BLaER1 (cell line): ENCODE measurements around the gene GDNF.
A peak's percentile ranks its signal among the peaks of the same experiment; 100 is the strongest.

Source experiments
- H3K27ac ChIP-seq: shearing (Covaris generic); formaldehyde crosslinking; 2 replicates; pipeline ENCODE4 v1.8.1; 2022
- H3K27me3 ChIP-seq: shearing (Covaris generic); formaldehyde crosslinking; 2 replicates; pipeline ENCODE4 v1.8.1; 2022
- H3K36me3 ChIP-seq: shearing (Covaris generic); formaldehyde crosslinking; 2 replicates; pipeline ENCODE4 v1.8.1; 2022
- H3K4me1 ChIP-seq: shearing (Covaris generic); formaldehyde crosslinking; 2 replicates; pipeline ENCODE4 v1.8.1; 2022
- H3K4me2 ChIP-seq: shearing (Covaris generic); formaldehyde crosslinking; 2 replicates; pipeline ENCODE4 v1.8.1; 2022
- H3K4me3 ChIP-seq: shearing (Covaris generic); formaldehyde crosslinking; 2 replicates; pipeline ENCODE4 v1.8.1; 2022
- H3K9ac ChIP-seq: shearing (Covaris generic); formaldehyde crosslinking; 2 replicates; pipeline ENCODE4 v1.8.1; 2022
- H3K9me3 ChIP-seq: shearing (Covaris generic); formaldehyde crosslinking; 2 replicates; pipeline ENCODE4 v1.8.1; 2022
- H4K20me1 ChIP-seq: shearing (Covaris generic); formaldehyde crosslinking; 2 replicates; pipeline ENCODE4 v1.8.1; 2022
- Cebpa-rat ChIP-seq: shearing (Covaris generic); IDR thresholded peaks from 2 replicates; pipeline ENCODE4 v1.8.1; 2022

Gene GDNF

DNA sequence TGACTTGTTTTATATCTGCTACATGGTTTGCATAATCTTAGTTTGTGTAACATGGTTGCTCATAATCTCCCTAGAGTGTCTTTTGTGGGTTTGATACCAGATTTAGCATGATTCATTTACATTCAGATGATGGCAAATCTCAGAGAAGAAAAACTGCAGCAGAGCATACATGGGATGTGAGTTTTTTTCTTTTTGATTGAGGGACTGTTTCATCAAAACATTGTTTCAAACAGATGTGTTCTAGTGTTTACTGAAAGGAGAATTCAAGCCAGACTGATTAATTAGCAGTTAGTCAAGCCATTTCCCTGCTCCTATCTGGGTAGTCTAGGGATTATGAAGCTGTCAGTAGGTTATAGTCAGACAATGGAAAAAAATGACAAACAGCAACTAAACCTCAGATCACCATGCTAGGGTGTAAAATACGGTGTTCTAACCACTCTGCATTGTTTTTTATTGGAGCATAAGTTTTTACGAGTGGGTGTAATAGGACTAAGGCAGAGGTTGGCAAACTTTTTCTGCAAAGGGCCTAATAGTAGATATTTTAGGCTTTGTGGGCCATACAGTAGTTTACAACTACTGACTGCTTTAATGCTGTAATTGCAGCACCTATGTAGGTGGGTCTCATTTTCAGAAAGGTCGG lies 10.5 kb upstream of the GDNF start:
- Histone ChIP-seq H3K27me3 (no peaks in the 10 kb centered on the region), H3K36me3 (no peaks in the 10 kb centered on the region), H3K4me1 (peaks cover 39% of the 10 kb centered on the region), H3K9me3 (peaks cover 5% of the 10 kb centered on the region), H3K9ac (no peak overlapping the region), H3K27ac (no peak overlapping the region), H4K20me1 (no peaks in the 10 kb centered on the region), H3K4me2 (peak overlapping the region; percentile 46), H3K4me3 (no peak overlapping the region)
- no peak for TF ChIP-seq Cebpa-rat

DNA sequence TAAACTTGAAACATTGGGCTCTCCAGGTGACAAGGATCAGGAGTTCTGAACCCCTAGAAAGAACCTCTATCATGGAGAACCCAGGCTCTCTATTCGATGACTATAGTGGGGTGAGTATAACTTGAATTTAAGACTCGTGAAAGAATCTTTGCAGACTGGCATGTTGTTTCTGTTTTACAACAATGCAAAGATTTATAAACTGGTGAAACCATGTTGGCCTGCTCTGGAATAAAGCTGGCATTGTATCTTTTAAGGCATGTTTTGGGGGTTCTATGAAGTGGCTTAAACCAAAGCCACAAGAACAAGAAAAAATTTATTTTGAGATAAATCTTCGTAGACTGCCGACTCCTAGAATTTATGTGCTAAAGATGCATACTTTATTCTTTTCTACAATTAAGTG lies 9.8 kb upstream of the GDNF start:
- no peak overlapping the region for H3K27ac ChIP-seq
- no peaks in the 10 kb centered on the region for H3K27me3 ChIP-seq
- H3K36me3 ChIP-seq, result no peaks in the 10 kb centered on the region
- peak overlapping the region; percentile 46 for H3K4me2 ChIP-seq
- no peaks in the 10 kb centered on the region for H3K9me3 ChIP-seq
- H3K9ac ChIP-seq, result no peak overlapping the region
- no peak overlapping the region for H3K4me3 ChIP-seq
- H3K4me1 ChIP-seq, result peaks cover 39% of the 10 kb centered on the region
- H4K20me1 ChIP-seq, result no peaks in the 10 kb centered on the region
- TF ChIP-seq Cebpa-rat, result no peak

DNA sequence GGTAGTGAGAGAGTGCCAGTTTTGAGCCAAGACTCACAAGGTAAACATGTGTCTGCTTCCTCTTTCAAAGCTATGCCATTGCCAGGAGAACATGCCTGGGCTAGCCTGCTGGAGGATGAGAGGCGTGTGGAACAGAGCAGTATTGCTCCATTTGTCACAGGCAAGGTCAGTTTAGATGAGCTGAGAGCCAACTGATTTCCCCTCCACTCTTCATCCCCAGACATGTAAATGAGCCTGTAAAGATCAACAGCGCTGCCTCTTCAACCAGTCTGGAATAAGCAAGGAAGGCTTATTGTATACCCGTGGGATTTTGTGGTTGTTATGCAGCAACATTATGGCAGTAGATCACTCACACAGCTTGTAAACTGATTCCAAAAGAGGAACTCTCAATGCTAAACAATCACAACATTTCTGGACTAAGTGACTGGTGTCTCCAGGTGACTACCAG lies 8.2 kb upstream of the GDNF start:
- Histone ChIP-seq H3K9me3 (no peaks in the 10 kb centered on the region), H3K4me1 (peaks cover 39% of the 10 kb centered on the region), H3K27me3 (peaks cover under 1% of the 10 kb centered on the region; the same call in 1 of the 2 replicates), H3K9ac (no peak overlapping the region), H3K4me2 (peak overlapping the region; percentile 47), H3K36me3 (no peaks in the 10 kb centered on the region), H3K4me3 (no peak overlapping the region), H4K20me1 (no peaks in the 10 kb centered on the region), H3K27ac (peak overlapping the region; percentile 55)
- no peak for TF ChIP-seq Cebpa-rat

DNA sequence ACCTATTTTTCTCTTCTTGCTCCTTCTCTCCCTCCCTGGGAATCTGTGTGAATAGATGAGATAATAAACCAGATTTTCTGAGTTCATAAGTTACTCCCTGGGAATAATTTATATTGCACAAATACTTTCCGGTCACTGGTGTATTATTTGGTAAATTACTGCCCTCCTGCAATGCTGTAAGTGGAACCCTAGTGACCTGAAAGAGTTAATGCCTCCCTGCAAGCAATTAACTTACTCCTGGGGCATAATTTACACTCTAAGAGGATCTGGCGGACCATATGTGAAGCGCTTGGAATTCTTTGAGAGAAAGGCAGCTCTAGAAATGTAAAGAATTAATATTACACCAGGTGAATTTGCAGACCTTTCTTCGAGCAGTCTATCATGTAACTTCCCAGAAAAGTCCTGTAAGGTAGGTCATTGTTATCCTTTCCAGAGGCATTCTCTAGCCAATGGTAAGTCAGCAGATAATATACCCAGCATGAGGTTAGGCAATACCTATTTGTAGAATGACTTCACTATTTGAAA lies 7.0 kb upstream of the GDNF start:
- Histone ChIP-seq H3K27ac (no peak overlapping the region), H3K4me1 (peaks cover 39% of the 10 kb centered on the region), H3K9me3 (no peaks in the 10 kb centered on the region), H3K4me3 (no peak overlapping the region), H4K20me1 (no peaks in the 10 kb centered on the region), H3K36me3 (no peaks in the 10 kb centered on the region), H3K27me3 (peaks cover 12% of the 10 kb centered on the region), H3K9ac (no peak overlapping the region), H3K4me2 (peak overlapping the region; percentile 47; the same call in 1 of the 2 replicates)
- no peak for TF ChIP-seq Cebpa-rat

- H3K4me1 ChIP-seq, result peaks cover 21% of the 10 kb centered on the region
- no peak overlapping the region for H3K27ac ChIP-seq
- no peak overlapping the region for H3K9ac ChIP-seq
- peaks cover 40% of the 10 kb centered on the region for H3K27me3 ChIP-seq
- H3K9me3 ChIP-seq, result peaks cover 19% of the 10 kb centered on the region
- TF ChIP-seq Cebpa-rat, result no peak
- no peak overlapping the region for H3K4me3 ChIP-seq
- no peaks in the 10 kb centered on the region; the same call in 1 of the 2 replicates for H4K20me1 ChIP-seq
- no peak overlapping the region for H3K4me2 ChIP-seq
- H3K36me3 ChIP-seq, result no peaks in the 10 kb centered on the region
Measured at GRCh38 chr5:37844009-37844408, 4.2 kb upstream of the GDNF start.

GRCh38 chr5:37842048-37842447 lies 2.2 kb upstream of the GDNF start:
- TF ChIP-seq Cebpa-rat, result no peak
- no peak overlapping the region for H3K4me3 ChIP-seq
- H3K27ac ChIP-seq, result no peak overlapping the region
- H3K36me3 ChIP-seq, result no peaks in the 10 kb centered on the region
- peaks cover 33% of the 10 kb centered on the region for H3K9me3 ChIP-seq
- H3K4me1 ChIP-seq, result peaks cover 21% of the 10 kb centered on the region
- H3K9ac ChIP-seq, result no peak overlapping the region
- peaks cover 60% of the 10 kb centered on the region for H3K27me3 ChIP-seq
- H3K4me2 ChIP-seq, result no peak overlapping the region
- no peaks in the 10 kb centered on the region; the same call in 1 of the 2 replicates for H4K20me1 ChIP-seq

- H3K36me3 ChIP-seq, result no peaks in the 10 kb centered on the region
- no peak for TF ChIP-seq Cebpa-rat
- H3K4me1 ChIP-seq, result peaks cover 26% of the 10 kb centered on the region
- peaks cover 68% of the 10 kb centered on the region for H3K27me3 ChIP-seq
- H4K20me1 ChIP-seq, result no peaks in the 10 kb centered on the region; the same call in 1 of the 2 replicates
- H3K4me3 ChIP-seq, result no peak overlapping the region
- H3K4me2 ChIP-seq, result no peak overlapping the region
- peaks cover 41% of the 10 kb centered on the region for H3K9me3 ChIP-seq
- H3K9ac ChIP-seq, result no peak overlapping the region
- H3K27ac ChIP-seq, result no peak overlapping the region
Measured at GRCh38 chr5:37841203-37841602, 1.4 kb upstream of the GDNF start.

- no peak overlapping the region for H3K4me3 ChIP-seq
Measured at GRCh38 chr5:37840053-37841034, 503 bp upstream of the GDNF start.

DNA sequence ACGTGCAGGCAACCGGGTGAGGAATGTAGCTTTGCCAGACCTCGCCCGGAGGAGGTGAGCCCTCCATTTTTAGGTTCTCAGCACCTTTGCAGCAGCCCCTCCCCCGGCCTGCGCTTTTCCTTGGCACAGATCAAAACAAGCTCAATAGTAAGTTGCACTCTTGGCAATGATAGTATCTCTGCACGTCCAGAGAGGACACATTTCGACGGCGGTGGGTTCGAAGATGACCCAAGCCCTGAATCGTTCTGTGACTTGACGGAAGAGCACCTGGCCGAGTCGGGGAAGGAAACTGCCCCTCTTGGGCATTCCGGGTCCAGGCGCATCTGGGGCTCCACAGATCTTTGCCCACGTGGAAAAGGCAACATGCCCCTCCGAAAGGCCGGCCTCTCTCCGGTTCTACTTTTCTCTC lies 904 bp downstream of the GDNF start:
- Histone ChIP-seq H3K4me1 (peaks cover 26% of the 10 kb centered on the region), H3K9me3 (peaks cover 60% of the 10 kb centered on the region), H3K27ac (no peak overlapping the region), H4K20me1 (no peaks in the 10 kb centered on the region; the same call in 1 of the 2 replicates), H3K9ac (no peak overlapping the region), H3K36me3 (no peaks in the 10 kb centered on the region), H3K4me3 (peak overlapping the region; percentile 61), H3K27me3 (peaks cover 91% of the 10 kb centered on the region), H3K4me2 (no peak overlapping the region)
- no peak for TF ChIP-seq Cebpa-rat

More at GRCh38 chr5:37840053-37841034, 503 bp upstream of the GDNF start:
- TF ChIP-seq Cebpa-rat, result no peak
- Histone ChIP-seq H3K4me1 (peaks cover 26% of the 10 kb centered on the region), H3K9ac (no peak overlapping the region), H3K4me2 (no peak overlapping the region), H4K20me1 (no peaks in the 10 kb centered on the region; the same call in 1 of the 2 replicates), H3K27me3 (peaks cover 77% of the 10 kb centered on the region), H3K9me3 (peaks cover 50% of the 10 kb centered on the region), H3K36me3 (no peaks in the 10 kb centered on the region), H3K27ac (no peak overlapping the region)
